Esophagus squamous epithelium (tissue), 4 donors: ENCODE data around the gene CCNT1.

Source experiments
- CTCF ChIP-seq, 6 experiments: fragments of 450-650 bp in 4 of 6; fragments of 200-600 bp in 2 of 6; sonication (generic) in 2 of 6; IDR thresholded peaks; one replicate each; pipeline ENCODE4 v1.5.1; 2016 to 2019; ENCODE audit warnings: antibody characterized with exemption in 6 of 6, mild to moderate bottlenecking in 4 of 6, moderate library complexity in 4 of 6
- POLR2A ChIP-seq, 4 donors: fragments of 450-650 bp; IDR thresholded peaks; one replicate each; pipeline ENCODE4 v1.6.1; 2017; ENCODE audit warnings: antibody characterized with exemption in 4 of 4, mild to moderate bottlenecking in 4 of 4, moderate library complexity in 3 of 4

- TF ChIP-seq CTCF (IDR thresholded peaks at IDR 0.05) (no peak), POLR2A (IDR thresholded peaks at IDR 0.05) (no peak)
Observed at GRCh38 chr12:48693572-48693971, 22.9 kb downstream of the CCNT1 start.
